CD14-positive monocyte (primary cell): ENCODE results near the gene DPP8. TPM values are rescaled to one million over a fixed set of nuclear protein-coding genes. Genes with fewer than 3 reads are reported as not detected.

Experiments
- DNase-seq, 3 donors: peaks; one replicate each; pipeline ENCODE4 v3.0.0-alpha.2; 2011 to 2022
- H2AFZ ChIP-seq: 2 replicates; pipeline ENCODE4 v1.6.0; 2012; ENCODE audit warnings: mild to moderate bottlenecking, low read depth, low read length, inconsistent platforms; ENCODE audit not compliant: insufficient read depth, poor library complexity, severe bottlenecking
- H3K27ac ChIP-seq, 2 donors: 1 replicate in 1 of 2; 2 replicates in 1 of 2; pipeline ENCODE4 v1.5.1; 2012 to 2013; ENCODE audit warnings: low read length in 2 of 2, control low read depth in 1 of 2, inconsistent platforms in 1 of 2, low read depth in 1 of 2, mild to moderate bottlenecking in 1 of 2
- H3K27me3 ChIP-seq, 2 donors: one replicate each; pipeline versions ENCODE4 v1.6.0 to v1.6.1; 2011 to 2013; ENCODE audit warnings: low read length in 2 of 2; ENCODE audit not compliant: control insufficient read depth in 2 of 2, insufficient read depth in 2 of 2
- H3K36me3 ChIP-seq, 2 donors: replicated peaks in 1 of 2; 1 replicate in 1 of 2; 2 replicates in 1 of 2; pipeline versions ENCODE4 v1.5.1 to v1.6.1; 2012 to 2013; ENCODE audit warnings: low read length in 2 of 2, control low read depth in 1 of 2, inconsistent platforms in 1 of 2, mild to moderate bottlenecking in 1 of 2; ENCODE audit not compliant: insufficient read depth in 2 of 2, control insufficient read depth in 1 of 2
- H3K4me1 ChIP-seq, 2 donors: 1 replicate in 1 of 2; 2 replicates in 1 of 2; pipeline versions ENCODE4 v1.5.1 to v1.6.1; 2012 to 2013; ENCODE audit warnings: low read length in 2 of 2, control low read depth in 1 of 2, inconsistent platforms in 1 of 2, mild to moderate bottlenecking in 1 of 2, moderate library complexity in 1 of 2; ENCODE audit not compliant: insufficient read depth in 2 of 2, control insufficient read depth in 1 of 2
- H3K4me2 ChIP-seq: replicated peaks from 2 replicates; pipeline ENCODE3; 2012; ENCODE audit warnings: low read length, moderate library complexity, mild to moderate bottlenecking; ENCODE audit not compliant: poor library complexity, severe bottlenecking; ENCODE audit errors: extremely low read depth
- H3K4me3 ChIP-seq, 3 experiments: fragments of 200-600 bp in 1 of 3; sonication (generic) in 1 of 3; replicated peaks in 1 of 3; 1 replicate in 2 of 3; 2 replicates in 1 of 3; pipeline ENCODE4 v1.5.1; 2011 to 2013; ENCODE audit warnings: low read length in 3 of 3, mild to moderate bottlenecking in 3 of 3, control low read depth in 2 of 3, low read depth in 2 of 3, inconsistent platforms in 1 of 3, moderate library complexity in 1 of 3
- H3K79me2 ChIP-seq: 2 replicates; pipeline ENCODE4 v1.6.0; 2012; ENCODE audit warnings: mild to moderate bottlenecking, control low read depth, inconsistent platforms, low read length, moderate library complexity; ENCODE audit not compliant: insufficient read depth
- H3K9ac ChIP-seq: 2 replicates; pipeline ENCODE4 v1.6.0; 2017; ENCODE audit warnings: low read length, mild to moderate bottlenecking; ENCODE audit not compliant: insufficient read depth, poor library complexity, severe bottlenecking
- H3K9me3 ChIP-seq, 2 donors: replicated peaks in 1 of 2; 1 replicate in 1 of 2; 2 replicates in 1 of 2; pipeline versions ENCODE4 v1.5.1 to v1.6.1; 2012 to 2013; ENCODE audit warnings: low read length in 2 of 2, control low read depth in 1 of 2; ENCODE audit not compliant: control insufficient read depth in 1 of 2, insufficient read depth in 1 of 2
- H4K20me1 ChIP-seq: 2 replicates; pipeline ENCODE4 v1.6.0; 2012; ENCODE audit warnings: mild to moderate bottlenecking, low read length, control low read depth, moderate library complexity; ENCODE audit not compliant: insufficient read depth
- H3K27ac Mint-ChIP-seq, 7 donors: one replicate each; pipeline ENCODE4 v1.8.0; 2020; ENCODE audit warnings: mild to moderate bottlenecking in 7 of 7, mixed read lengths in 7 of 7, moderate library complexity in 6 of 7, inconsistent platforms in 2 of 7
- H3K27me3 Mint-ChIP-seq, 3 donors: one replicate each; pipeline ENCODE4 v1.8.0; 2021 to 2022; ENCODE audit warnings: low read depth in 3 of 3, mild to moderate bottlenecking in 3 of 3, mixed read lengths in 3 of 3, moderate library complexity in 3 of 3, inconsistent platforms in 1 of 3
- H3K36me3 Mint-ChIP-seq, 2 donors: one replicate each; pipeline ENCODE4 v1.8.0; 2020; ENCODE audit warnings: mixed read lengths in 2 of 2, inconsistent platforms in 1 of 2, mild to moderate bottlenecking in 1 of 2
- H3K4me1 Mint-ChIP-seq: one replicate; pipeline ENCODE4 v1.8.0; 2020; ENCODE audit warnings: mild to moderate bottlenecking, mixed read lengths
- H3K4me3 Mint-ChIP-seq, 2 donors: one replicate each; pipeline ENCODE4 v1.8.0; 2020; ENCODE audit warnings: mild to moderate bottlenecking in 2 of 2, mixed read lengths in 2 of 2, moderate library complexity in 1 of 2
- H3K9me3 Mint-ChIP-seq, 7 donors: one replicate each; pipeline ENCODE4 v1.8.0; 2020 to 2022; ENCODE audit warnings: mixed read lengths in 7 of 7, mild to moderate bottlenecking in 6 of 7, moderate library complexity in 6 of 7, inconsistent platforms in 2 of 7
- WGBS: methylation state at CpG from one replicate; pipeline ENCODE4 v1.1.5; 2013; ENCODE audit warnings: missing lambda C conversion rate; ENCODE audit not compliant: insufficient coverage; 5-methylcytosine and 5-hydroxymethylcytosine counted together
- intact Hi-C, 2 donors: fragments of 100-400 bp; cut with micrococcal nuclease; formaldehyde crosslinking; loops; one replicate each; pipeline versions ENCODE4 v1.15.0 to v1.15.1; 2023
- polyA plus RNA-seq, 3 donors: library from polyadenylated mRNA; depleted of rRNA in 1 of 3; unstranded in 2 of 3; stranded (reverse) in 1 of 3; fragments of 300-500 nt in 2 of 3; fragments of >200 nt in 1 of 3; fragmentation: Illumina TruSeq in 2 of 3; gene quantifications; 1 replicate in 2 of 3; 2 replicates in 1 of 3; pipeline ENCODE4 v1.2.3, GENCODE V29; 2012 to 2021
- TF ChIP-seq, protein P1 (sequence below): fragments of 200-600 bp; IDR thresholded peaks from one replicate; pipeline ENCODE4 v1.8.0; 2022; ENCODE audit warnings: antibody characterized with exemption, mild to moderate bottlenecking

DPP8 gene
- polyA plus RNA-seq, 3 donors, result 18.3 to 48.3 (median 38.7) TPM

DNA sequence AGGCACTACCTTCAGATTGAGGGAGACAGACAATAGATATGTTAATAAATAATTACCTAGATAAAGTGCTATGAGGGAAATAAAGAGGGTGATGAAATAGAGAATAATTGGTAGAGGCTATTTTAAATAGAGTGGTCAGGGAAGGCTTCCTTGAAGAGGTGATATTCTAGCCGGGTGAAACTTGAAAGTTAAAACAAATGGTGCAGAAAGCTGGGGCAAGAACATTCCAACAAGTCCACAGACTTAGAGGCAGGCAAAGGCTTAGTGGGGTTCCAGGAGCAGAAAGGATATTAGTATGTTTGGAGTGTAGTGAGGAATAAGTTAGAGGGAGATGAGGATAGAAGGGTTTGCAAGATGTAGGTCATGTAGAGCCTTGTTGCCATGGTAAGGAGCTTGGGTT lies 22.8 kb upstream of the DPP8 start:
- Histone ChIP-seq H4K20me1 (no peaks in the 10 kb centered on the region), H3K27me3 (no peaks in the 10 kb centered on the region), H3K9ac (no peak overlapping the region), H3K36me3 (no peaks in the 10 kb centered on the region), H3K9me3 (no peaks in the 10 kb centered on the region), H3K4me1 (no peaks in the 10 kb centered on the region), H3K79me2 (peaks cover 43% of the 10 kb centered on the region), H3K4me3 (no peak overlapping the region), H3K4me2 (no peak overlapping the region), H3K27ac (no peak overlapping the region), H2AFZ (no peak overlapping the region)
- intact Hi-C loops, result no loop called here
- Mint-ChIP-seq H3K4me3 (no peak overlapping the region), H3K27ac (no peak overlapping the region), H3K36me3 (no peaks in the 10 kb centered on the region), H3K4me1 (no peaks in the 10 kb centered on the region), H3K27me3 (peaks cover 0 to 3% (median 2%) of the 10 kb centered on the region in 3 donors), H3K9me3 (no peaks in the 10 kb centered on the region)
- WGBS, result 89% methylated on average over 1 of the region's 1 CpG
- no peak for DNase-seq
- TF ChIP-seq, protein P1, sequence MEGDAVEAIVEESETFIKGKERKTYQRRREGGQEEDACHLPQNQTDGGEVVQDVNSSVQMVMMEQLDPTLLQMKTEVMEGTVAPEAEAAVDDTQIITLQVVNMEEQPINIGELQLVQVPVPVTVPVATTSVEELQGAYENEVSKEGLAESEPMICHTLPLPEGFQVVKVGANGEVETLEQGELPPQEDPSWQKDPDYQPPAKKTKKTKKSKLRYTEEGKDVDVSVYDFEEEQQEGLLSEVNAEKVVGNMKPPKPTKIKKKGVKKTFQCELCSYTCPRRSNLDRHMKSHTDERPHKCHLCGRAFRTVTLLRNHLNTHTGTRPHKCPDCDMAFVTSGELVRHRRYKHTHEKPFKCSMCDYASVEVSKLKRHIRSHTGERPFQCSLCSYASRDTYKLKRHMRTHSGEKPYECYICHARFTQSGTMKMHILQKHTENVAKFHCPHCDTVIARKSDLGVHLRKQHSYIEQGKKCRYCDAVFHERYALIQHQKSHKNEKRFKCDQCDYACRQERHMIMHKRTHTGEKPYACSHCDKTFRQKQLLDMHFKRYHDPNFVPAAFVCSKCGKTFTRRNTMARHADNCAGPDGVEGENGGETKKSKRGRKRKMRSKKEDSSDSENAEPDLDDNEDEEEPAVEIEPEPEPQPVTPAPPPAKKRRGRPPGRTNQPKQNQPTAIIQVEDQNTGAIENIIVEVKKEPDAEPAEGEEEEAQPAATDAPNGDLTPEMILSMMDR, result no peak

GRCh38 chr15:65535192-65535591 lies 17.7 kb upstream of the DPP8 start:
- Histone ChIP-seq H3K4me1 (peaks cover 4 to 10% of the 10 kb centered on the region in 2 donors), H3K27ac (no peak overlapping the region), H3K4me2 (no peak overlapping the region), H3K9me3 (no peaks in the 10 kb centered on the region), H3K79me2 (peaks cover 68% of the 10 kb centered on the region), H3K9ac (no peak overlapping the region), H3K27me3 (no peaks in the 10 kb centered on the region), H3K4me3 (no peak overlapping the region), H2AFZ (no peak overlapping the region), H3K36me3 (no peaks in the 10 kb centered on the region), H4K20me1 (no peaks in the 10 kb centered on the region)
- intact Hi-C loops, result no loop called here
- no peak for DNase-seq
- H3K27ac Mint-ChIP-seq, result no peak overlapping the region
- TF ChIP-seq, protein P1, result no peak
- no peaks in the 10 kb centered on the region for H3K27me3 Mint-ChIP-seq
- H3K9me3 Mint-ChIP-seq, result no peaks in the 10 kb centered on the region
- H3K36me3 Mint-ChIP-seq, result peaks cover 0 to 2% of the 10 kb centered on the region in 2 donors
- WGBS, result no CpG with 5 or more reads among the region's 4 CpGs
- peaks cover 2% of the 10 kb centered on the region for H3K4me1 Mint-ChIP-seq
- H3K4me3 Mint-ChIP-seq, result no peak overlapping the region
